ENCODE data around the gene CTBP1.

DNA sequence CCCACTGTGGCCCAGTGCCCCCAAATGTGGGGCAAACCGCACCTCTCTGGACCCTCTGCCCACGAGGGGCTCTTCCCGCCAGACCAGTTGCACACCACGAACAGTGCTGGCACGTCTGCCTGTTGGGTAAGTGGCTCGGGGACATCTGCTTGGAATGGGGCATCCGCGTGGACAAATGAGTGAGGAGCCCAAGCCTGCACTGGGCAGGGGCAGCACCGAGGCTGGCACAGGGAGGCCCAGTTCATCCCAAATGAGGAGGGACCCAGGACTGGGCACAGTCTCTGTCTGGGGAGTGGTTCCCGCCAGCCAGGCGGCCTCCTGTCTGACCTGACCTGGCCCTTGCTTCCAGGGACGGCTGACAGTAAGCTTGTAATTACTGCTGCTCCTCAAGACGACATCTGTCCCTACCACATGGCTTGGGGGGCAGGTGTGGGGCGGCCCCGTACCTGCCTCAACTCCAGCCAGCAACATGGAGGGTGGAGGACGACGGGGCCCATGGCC is 79.7 kb downstream of the CTBP1 start:
- TF ChIP-seq NR2F6 (CRISPR knock-in tag; IDR thresholded peaks at IDR 0.05): no peak
- TF ChIP-seq CC2D1A (IDR thresholded peaks at IDR 0.05): no peak
- TF ChIP-seq ZNF436 (CRISPR knock-in tag; IDR thresholded peaks at IDR 0.05): no peak
- TF ChIP-seq ETV6 (IDR thresholded peaks at IDR 0.05; ENCODE audit: borderline replicate concordance in 1 of 2, low read depth in 2 of 2, low read length in 1 of 2): no peak
- no peak for TF ChIP-seq ETV6 (CRISPR knock-in tag; IDR thresholded peaks at IDR 0.05; ENCODE audit: borderline replicate concordance)
- no peak for TF ChIP-seq HCFC1 (IDR thresholded peaks at IDR 0.05; ENCODE audit: low read depth, low read length)
- no peak for TF ChIP-seq MTA2 (IDR thresholded peaks at IDR 0.05; ENCODE audit: low read depth)
- TF ChIP-seq DPF2 (IDR thresholded peaks at IDR 0.05): no peak

All from K562 (cell line).